HTR-8/SVneo (cell line): ENCODE results near the gene CERT1.

ENCODE experiments used
- DNase-seq: peaks from one replicate; pipeline ENCODE4 v3.0.0; 2011; ENCODE audit warnings: low spot score, mixed read lengths; ENCODE audit not compliant: insufficient read length
- FAIRE-seq: peaks from 2 replicates; lab custom pipeline; 2011; peaks lifted over from hg19 to GRCh38; lab: Jason Lieb, UNC

CERT1 gene

GRCh38 chr5:75331095-75332090, 180.0 kb downstream of the CERT1 start:
- DNase-seq (no peak), FAIRE-seq (no peak)

GRCh38 chr5:75330404-75330803, 181.0 kb downstream of the CERT1 start:
- DNase-seq (no peak), FAIRE-seq (no peak)
